Measurements from ENCODE around the gene AUTS2.

Gene AUTS2

GRCh38 chr7:70015353-70015752 lies 417.1 kb downstream of the AUTS2 start:
- DNase-seq = no peak

- DNase-seq = no peak
These were observed 417.9 kb downstream of the AUTS2 start for GRCh38 chr7:70016044-70016770.

GRCh38 chr7:70017357-70017756 lies 419.1 kb downstream of the AUTS2 start:
- no peak for DNase-seq

GRCh38 chr7:70018700-70019099 lies 420.4 kb downstream of the AUTS2 start:
- DNase-seq = no peak

- no peak for DNase-seq
These were observed 429.6 kb downstream of the AUTS2 start for GRCh38 chr7:70027867-70028266.

- no peak for DNase-seq
These were observed 430.3 kb downstream of the AUTS2 start for GRCh38 chr7:70028620-70029019.

GRCh38 chr7:70029993-70030392 lies 431.7 kb downstream of the AUTS2 start:
- no peak for DNase-seq

GRCh38 chr7:70030745-70031144 lies 432.5 kb downstream of the AUTS2 start:
- DNase-seq = no peak

GRCh38 chr7:70031245-70031644 lies 433.0 kb downstream of the AUTS2 start:
- DNase-seq = no peak

GRCh38 chr7:70032649-70033048 lies 434.4 kb downstream of the AUTS2 start:
- DNase-seq = no peak

GRCh38 chr7:70033226-70033625 lies 435.0 kb downstream of the AUTS2 start:
- no peak for DNase-seq

GRCh38 chr7:70034999-70035398 lies 436.7 kb downstream of the AUTS2 start:
- DNase-seq = no peak

GRCh38 chr7:70035519-70035918 lies 437.2 kb downstream of the AUTS2 start:
- no peak for DNase-seq

GRCh38 chr7:70035955-70036354 lies 437.7 kb downstream of the AUTS2 start:
- no peak for DNase-seq

GRCh38 chr7:70036695-70037094 lies 438.4 kb downstream of the AUTS2 start:
- DNase-seq = no peak

- no peak for DNase-seq
These were observed 439.1 kb downstream of the AUTS2 start for GRCh38 chr7:70037171-70037933.

- no peak for DNase-seq
These were observed 441.8 kb downstream of the AUTS2 start for GRCh38 chr7:70040051-70040450.

- no peak for DNase-seq
These were observed 442.9 kb downstream of the AUTS2 start for GRCh38 chr7:70040970-70041766.

GRCh38 chr7:70042533-70042932 lies 444.3 kb downstream of the AUTS2 start:
- DNase-seq = no peak

- DNase-seq = no peak
These were observed 444.8 kb downstream of the AUTS2 start for GRCh38 chr7:70043015-70043538.

- no peak for DNase-seq
These were observed 445.8 kb downstream of the AUTS2 start for GRCh38 chr7:70044064-70044463.

GRCh38 chr7:70044525-70044924 lies 446.2 kb downstream of the AUTS2 start:
- no peak for DNase-seq

- DNase-seq = no peak
These were observed 446.7 kb downstream of the AUTS2 start for GRCh38 chr7:70044981-70045380.

All from activated CD8-positive, alpha-beta memory T cell treated with anti-CD3 and anti-CD28 coated beads, Interleukin-2, amount 50 U/mL, for 48 hours (primary cell).